Astrocyte (in vitro differentiated cells and primary cell): ENCODE data around the gene S100B.

ENCODE experiments used
- EZH2 ChIP-seq: IDR thresholded peaks from 2 replicates; pipeline ENCODE4 v1.6.1; 2012; ENCODE audit warnings: mild to moderate bottlenecking, low read length, inconsistent platforms; ENCODE audit not compliant: insufficient read depth
- TF ChIP-seq, protein P1 (sequence below): IDR thresholded peaks from 2 replicates; pipeline ENCODE4 v1.5.1; 2011; ENCODE audit warnings: low read depth, mild to moderate bottlenecking, inconsistent platforms, low read length, moderate library complexity; ENCODE audit not compliant: insufficient read depth

DNA sequence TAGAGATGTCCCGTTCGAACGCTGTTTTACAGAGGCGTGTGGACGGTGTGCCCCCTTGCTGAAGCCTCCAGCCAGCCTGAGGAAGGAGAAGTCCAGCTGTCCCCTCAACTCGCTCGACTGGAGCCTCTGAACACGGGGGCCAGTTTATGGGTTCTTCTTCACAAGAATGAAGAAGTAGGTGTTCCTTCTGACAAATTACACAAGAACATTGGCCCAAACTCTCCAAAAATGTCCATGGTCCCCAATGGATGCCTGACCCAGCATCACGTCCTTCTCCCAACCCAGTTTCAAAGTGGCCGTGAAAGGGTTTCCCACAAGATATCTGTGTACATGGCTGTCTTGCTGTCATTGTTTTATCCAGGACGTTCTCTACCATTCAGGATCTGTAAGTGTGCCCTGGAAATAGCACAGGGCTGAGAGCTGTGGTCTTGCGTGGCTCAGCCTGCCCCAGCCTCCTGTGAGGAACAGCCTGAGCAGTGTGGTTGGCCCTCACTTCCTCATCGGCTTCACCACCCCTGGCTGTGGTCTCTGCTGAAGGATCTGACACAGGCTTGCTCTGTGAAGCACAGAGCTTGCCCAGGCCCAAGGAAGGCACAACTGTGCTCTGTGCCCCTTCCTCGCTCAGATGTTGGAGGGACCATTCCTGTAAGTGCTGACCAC, 1.0 kb upstream of the S100B start:
- TF ChIP-seq, protein P1, sequence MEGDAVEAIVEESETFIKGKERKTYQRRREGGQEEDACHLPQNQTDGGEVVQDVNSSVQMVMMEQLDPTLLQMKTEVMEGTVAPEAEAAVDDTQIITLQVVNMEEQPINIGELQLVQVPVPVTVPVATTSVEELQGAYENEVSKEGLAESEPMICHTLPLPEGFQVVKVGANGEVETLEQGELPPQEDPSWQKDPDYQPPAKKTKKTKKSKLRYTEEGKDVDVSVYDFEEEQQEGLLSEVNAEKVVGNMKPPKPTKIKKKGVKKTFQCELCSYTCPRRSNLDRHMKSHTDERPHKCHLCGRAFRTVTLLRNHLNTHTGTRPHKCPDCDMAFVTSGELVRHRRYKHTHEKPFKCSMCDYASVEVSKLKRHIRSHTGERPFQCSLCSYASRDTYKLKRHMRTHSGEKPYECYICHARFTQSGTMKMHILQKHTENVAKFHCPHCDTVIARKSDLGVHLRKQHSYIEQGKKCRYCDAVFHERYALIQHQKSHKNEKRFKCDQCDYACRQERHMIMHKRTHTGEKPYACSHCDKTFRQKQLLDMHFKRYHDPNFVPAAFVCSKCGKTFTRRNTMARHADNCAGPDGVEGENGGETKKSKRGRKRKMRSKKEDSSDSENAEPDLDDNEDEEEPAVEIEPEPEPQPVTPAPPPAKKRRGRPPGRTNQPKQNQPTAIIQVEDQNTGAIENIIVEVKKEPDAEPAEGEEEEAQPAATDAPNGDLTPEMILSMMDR, result no peak
- TF ChIP-seq EZH2, result no peak
